ENCODE data around the gene KRTAP4-6. TPM values are rescaled to one million over a fixed set of nuclear protein-coding genes. Genes with fewer than 3 reads are reported as not detected.
"Not testable (repeated sequence)": the region's sequence is repeated elsewhere in the genome, so short reads cannot be mapped to it uniquely, and the experiment has no call there.

Gene KRTAP4-6
- total and polyA plus RNA-seq, 2 experiments from 2014 or later: not detected

GRCh38 chr17:41121742-41122141, 18.6 kb downstream of the KRTAP4-6 start:
- Histone ChIP-seq H3K4me1 (ENCODE audit: insufficient read depth) (no peaks in the 10 kb centered on the region), H3K9me2 (replicated peaks; ENCODE audit: insufficient read depth) (no peaks in the 10 kb centered on the region), H3K4me2 (no peak overlapping the region), H3K4me3 (no peak overlapping the region), H3K27me3 (no peaks in the 10 kb centered on the region), H2AFZ (no peak overlapping the region), H3K79me2 (no peaks in the 10 kb centered on the region), H4K20me1 (ENCODE audit: insufficient read depth, poor library complexity, severe bottlenecking) (no peaks in the 10 kb centered on the region), H3K27ac (no peak overlapping the region), H3K36me3 (replicated peaks; ENCODE audit: insufficient read depth, low read depth) (no peaks in the 10 kb centered on the region), H3K9me3 (ENCODE audit: low read depth) (no peaks in the 10 kb centered on the region)
- TF ChIP-seq EZH2phosphoT487 (IDR thresholded peaks at IDR 0.05; ENCODE audit: low read depth, severe bottlenecking, unreplicated experiment) (no peak), EZH2 (IDR thresholded peaks at IDR 0.05; ENCODE audit: borderline replicate concordance) (no peak)
- TF ChIP-seq, protein P1, sequence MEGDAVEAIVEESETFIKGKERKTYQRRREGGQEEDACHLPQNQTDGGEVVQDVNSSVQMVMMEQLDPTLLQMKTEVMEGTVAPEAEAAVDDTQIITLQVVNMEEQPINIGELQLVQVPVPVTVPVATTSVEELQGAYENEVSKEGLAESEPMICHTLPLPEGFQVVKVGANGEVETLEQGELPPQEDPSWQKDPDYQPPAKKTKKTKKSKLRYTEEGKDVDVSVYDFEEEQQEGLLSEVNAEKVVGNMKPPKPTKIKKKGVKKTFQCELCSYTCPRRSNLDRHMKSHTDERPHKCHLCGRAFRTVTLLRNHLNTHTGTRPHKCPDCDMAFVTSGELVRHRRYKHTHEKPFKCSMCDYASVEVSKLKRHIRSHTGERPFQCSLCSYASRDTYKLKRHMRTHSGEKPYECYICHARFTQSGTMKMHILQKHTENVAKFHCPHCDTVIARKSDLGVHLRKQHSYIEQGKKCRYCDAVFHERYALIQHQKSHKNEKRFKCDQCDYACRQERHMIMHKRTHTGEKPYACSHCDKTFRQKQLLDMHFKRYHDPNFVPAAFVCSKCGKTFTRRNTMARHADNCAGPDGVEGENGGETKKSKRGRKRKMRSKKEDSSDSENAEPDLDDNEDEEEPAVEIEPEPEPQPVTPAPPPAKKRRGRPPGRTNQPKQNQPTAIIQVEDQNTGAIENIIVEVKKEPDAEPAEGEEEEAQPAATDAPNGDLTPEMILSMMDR (IDR thresholded peaks at IDR 0.05; ENCODE audit: poor library complexity): no peak
- DNase-seq (ENCODE audit: low spot score): no peak
- WGBS (ENCODE audit: low lambda C conversion rate, missing lambda C conversion rate): 96% methylated on average over 2 of the region's 2 CpGs

- not testable (repeated sequence) for H3K9me3 ChIP-seq (ENCODE audit: low read depth); H3K4me2 ChIP-seq; H3K79me2 ChIP-seq; H2AFZ ChIP-seq; H3K36me3 ChIP-seq (replicated peaks; ENCODE audit: insufficient read depth, low read depth); H3K4me1 ChIP-seq (ENCODE audit: insufficient read depth); H4K20me1 ChIP-seq (ENCODE audit: insufficient read depth, poor library complexity, severe bottlenecking); H3K27me3 ChIP-seq; H3K4me3 ChIP-seq; H3K9me2 ChIP-seq (replicated peaks; ENCODE audit: insufficient read depth); H3K27ac ChIP-seq; DNase-seq (ENCODE audit: low spot score)
- 79% methylated on average over 11 of the region's 11 CpGs for WGBS (ENCODE audit: low lambda C conversion rate, missing lambda C conversion rate)
Observed at GRCh38 chr17:41119696-41120690, 20.4 kb downstream of the KRTAP4-6 start.

- Histone ChIP-seq H3K4me1 (ENCODE audit: insufficient read depth) (no peaks in the 10 kb centered on the region), H3K27ac (no peak overlapping the region), H3K4me3 (no peak overlapping the region), H3K4me2 (no peak overlapping the region), H4K20me1 (ENCODE audit: insufficient read depth, poor library complexity, severe bottlenecking) (no peaks in the 10 kb centered on the region), H3K79me2 (no peaks in the 10 kb centered on the region), H3K36me3 (replicated peaks; ENCODE audit: insufficient read depth, low read depth) (no peaks in the 10 kb centered on the region), H3K9me2 (replicated peaks; ENCODE audit: insufficient read depth) (no peaks in the 10 kb centered on the region), H3K9me3 (ENCODE audit: low read depth) (no peaks in the 10 kb centered on the region), H3K27me3 (no peaks in the 10 kb centered on the region), H2AFZ (no peak overlapping the region)
- no peak for DNase-seq (ENCODE audit: low spot score)
- TF ChIP-seq EZH2 (IDR thresholded peaks at IDR 0.05; ENCODE audit: borderline replicate concordance) (no peak), EZH2phosphoT487 (IDR thresholded peaks at IDR 0.05; ENCODE audit: low read depth, severe bottlenecking, unreplicated experiment) (no peak)
- TF ChIP-seq, protein P1 (IDR thresholded peaks at IDR 0.05; ENCODE audit: poor library complexity): no peak
- WGBS (ENCODE audit: low lambda C conversion rate, missing lambda C conversion rate): 97% methylated on average over 4 of the region's 4 CpGs
Observed at GRCh38 chr17:41118721-41119120, 21.6 kb downstream of the KRTAP4-6 start.

DNA sequence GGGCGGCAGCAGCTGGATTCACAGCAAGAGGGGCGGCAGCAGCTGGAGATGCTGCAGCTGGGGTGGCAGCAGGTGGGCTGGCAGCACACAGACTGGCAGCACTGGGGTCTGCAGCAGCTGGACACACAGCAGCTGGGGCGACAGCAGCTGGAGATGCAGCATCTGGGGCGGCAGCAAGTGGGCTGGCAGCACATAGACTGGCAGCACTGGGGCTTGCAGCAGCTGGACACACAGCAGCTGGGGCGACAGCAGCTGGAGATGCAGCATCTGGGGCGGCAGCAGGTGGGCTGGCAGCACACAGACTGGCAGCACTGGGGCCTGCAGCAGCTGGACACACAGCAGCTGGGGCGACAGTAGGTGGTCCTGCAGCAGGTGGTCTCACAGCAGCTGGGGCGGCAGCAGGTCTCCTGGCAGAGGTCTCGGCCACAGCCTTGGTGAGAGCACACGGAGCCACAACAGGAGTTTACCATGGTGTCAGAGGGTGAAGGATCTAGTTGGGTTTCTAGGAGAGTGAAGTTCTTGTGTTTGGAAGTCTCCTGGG, 22.4 kb downstream of the KRTAP4-6 start, which contains the start of gene KRTAP4-11:
TSS of gene KRTAP4-11 (minus strand) at position 528 of the 541 bp plus-strand sequence. CDS start at position 470, 58 bp downstream.
- 90% methylated on average over 10 of the region's 10 CpGs for WGBS (ENCODE audit: low lambda C conversion rate, missing lambda C conversion rate)
- not testable (repeated sequence) for H4K20me1 ChIP-seq (ENCODE audit: insufficient read depth, poor library complexity, severe bottlenecking); H3K9me2 ChIP-seq (replicated peaks; ENCODE audit: insufficient read depth); H3K4me3 ChIP-seq; H2AFZ ChIP-seq; H3K27ac ChIP-seq; DNase-seq (ENCODE audit: low spot score); H3K4me1 ChIP-seq (ENCODE audit: insufficient read depth); H3K79me2 ChIP-seq; H3K4me2 ChIP-seq; H3K27me3 ChIP-seq; H3K9me3 ChIP-seq (ENCODE audit: low read depth); H3K36me3 ChIP-seq (replicated peaks; ENCODE audit: insufficient read depth, low read depth)

All from hepatocyte (in vitro differentiated cells).